Type B pancreatic cell (in vitro differentiated cells): ENCODE results near the gene SNPH. TPM values are rescaled to one million over a fixed set of nuclear protein-coding genes. Genes with fewer than 3 reads are reported as not detected.

Experiments used
- DNase-seq: peaks from one replicate; pipeline ENCODE4 v3.0.0; 2021; ENCODE audit warnings: mixed read lengths; ENCODE audit not compliant: unreplicated experiment; ENCODE audit errors: extremely low spot score
- H3K27ac Mint-ChIP-seq: 2 replicates; pipeline ENCODE4 v1.8.0; 2021; ENCODE audit warnings: mild to moderate bottlenecking, mixed read lengths
- H3K27me3 Mint-ChIP-seq: 2 replicates; pipeline ENCODE4 v1.8.0; 2021; ENCODE audit warnings: mixed read lengths
- H3K36me3 Mint-ChIP-seq: 2 replicates; pipeline ENCODE4 v1.8.0; 2021; ENCODE audit warnings: mixed read lengths
- H3K4me1 Mint-ChIP-seq: one replicate; pipeline ENCODE4 v1.8.0; 2021; ENCODE audit warnings: mixed read lengths; ENCODE audit not compliant: unreplicated experiment
- H3K4me3 Mint-ChIP-seq: 2 replicates; pipeline ENCODE4 v1.8.0; 2021; ENCODE audit warnings: mild to moderate bottlenecking, mixed read lengths
- H3K9me3 Mint-ChIP-seq: 2 replicates; pipeline ENCODE4 v1.8.0; 2021; ENCODE audit warnings: mixed read lengths
- CTCF ChIP-seq: fragments of 200-600 bp; sonication (generic); conservative IDR thresholded peaks from 2 replicates; pipeline ENCODE4 v1.5.0; 2021; ENCODE audit warnings: antibody characterized with exemption, mild to moderate bottlenecking
- total RNA-seq: library from RNA; stranded (reverse); gene quantifications from 2 replicates; pipeline ENCODE4 v1.2.1, GENCODE V29; 2021; ENCODE audit warnings: low replicate concordance

The SNPH gene
- total RNA-seq, 1 donor from 2014 or later, result 2.7 TPM

GRCh38 chr20:1320902-1321653 lies 55.0 kb downstream of the SNPH start:
- Mint-ChIP-seq H3K4me3 (no peak overlapping the region), H3K9me3 (no peaks in the 10 kb centered on the region)

GRCh38 chr20:1321654-1321939 lies 55.5 kb downstream of the SNPH start:
- no peak overlapping the region for H3K4me3 Mint-ChIP-seq
- H3K36me3 Mint-ChIP-seq, result no peaks in the 10 kb centered on the region
- peaks cover 22% of the 10 kb centered on the region for H3K27me3 Mint-ChIP-seq
- no peaks in the 10 kb centered on the region for H3K4me1 Mint-ChIP-seq
- H3K9me3 Mint-ChIP-seq, result no peaks in the 10 kb centered on the region
- no peak overlapping the region for H3K27ac Mint-ChIP-seq
- DNase-seq, result no peak
- no peak for TF ChIP-seq CTCF

More at GRCh38 chr20:1320902-1321653, 55.0 kb downstream of the SNPH start:
- TF ChIP-seq CTCF, result no peak
- no peaks in the 10 kb centered on the region for H3K36me3 Mint-ChIP-seq
- no peaks in the 10 kb centered on the region for H3K4me1 Mint-ChIP-seq
- no peak overlapping the region for H3K27ac Mint-ChIP-seq
- DNase-seq, result no peak
- peaks cover 22% of the 10 kb centered on the region for H3K27me3 Mint-ChIP-seq

- peaks cover 17% of the 10 kb centered on the region for H3K27me3 Mint-ChIP-seq
- H3K4me3 Mint-ChIP-seq, result no peak overlapping the region
- H3K9me3 Mint-ChIP-seq, result no peaks in the 10 kb centered on the region
- peaks cover 7% of the 10 kb centered on the region for H3K4me1 Mint-ChIP-seq
- no peak for TF ChIP-seq CTCF
- DNase-seq, result no peak
- no peak overlapping the region for H3K27ac Mint-ChIP-seq
- H3K36me3 Mint-ChIP-seq, result no peaks in the 10 kb centered on the region
Measured at GRCh38 chr20:1322511-1323245, 56.6 kb downstream of the SNPH start.

GRCh38 chr20:1323256-1323655 lies 57.2 kb downstream of the SNPH start:
- no peaks in the 10 kb centered on the region for H3K9me3 Mint-ChIP-seq
- H3K4me1 Mint-ChIP-seq, result peaks cover 11% of the 10 kb centered on the region
- no peak for DNase-seq
- H3K36me3 Mint-ChIP-seq, result no peaks in the 10 kb centered on the region
- no peak overlapping the region for H3K27ac Mint-ChIP-seq
- H3K27me3 Mint-ChIP-seq, result peaks cover 14% of the 10 kb centered on the region
- TF ChIP-seq CTCF, result no peak
- H3K4me3 Mint-ChIP-seq, result no peak overlapping the region

- Mint-ChIP-seq H3K27ac (no peak overlapping the region), H3K27me3 (peaks cover 11% of the 10 kb centered on the region), H3K9me3 (no peaks in the 10 kb centered on the region), H3K36me3 (no peaks in the 10 kb centered on the region), H3K4me3 (peak overlapping the region; percentile 16), H3K4me1 (peaks cover 11% of the 10 kb centered on the region)
- TF ChIP-seq CTCF, result no peak
- peak; percentile 24 for DNase-seq
Measured at GRCh38 chr20:1323830-1324597, 57.9 kb downstream of the SNPH start.
